Pancreas (tissue), 10 donors: ENCODE results near the gene CDKL5. TPM values are rescaled to one million over a fixed set of nuclear protein-coding genes. Genes with fewer than 3 reads are reported as not detected.

Experiments used
- ATAC-seq, 4 donors: fragments of 200-7000 bp; cut with Tn5 transposase; one replicate each; pipeline versions ENCODE4 v1.8.0 to v1.9.1; 2020; ENCODE audit warnings: mild to moderate bottlenecking in 4 of 4, moderate library complexity in 4 of 4
- DNase-seq, 6 donors: peaks; one replicate each; pipeline ENCODE4 v3.0.0-alpha.2; 2020
- FAIRE-seq: peaks from 2 replicates; lab custom pipeline; 2012; peaks lifted over from hg19 to GRCh38; lab: Jason Lieb, UNC
- H3K27ac ChIP-seq, 4 donors: fragments of 200-600 bp; sonication (generic); 1 replicate in 3 of 4; 2 replicates in 1 of 4; pipeline versions ENCODE4 v1.5.0 to v1.8.0; 2020
- H3K27me3 ChIP-seq, 4 donors: fragments of 200-600 bp; one replicate each; pipeline ENCODE4 v1.8.0; 2021
- H3K36me3 ChIP-seq, 3 donors: fragments of 200-600 bp; sonication (generic) in 1 of 3; one replicate each; pipeline versions ENCODE4 v1.5.0 to v1.8.0; 2020 to 2021
- H3K4me1 ChIP-seq, 3 donors: fragments of 200-600 bp; one replicate each; pipeline ENCODE4 v1.8.0; 2021
- H3K4me3 ChIP-seq, 4 donors: fragments of 200-600 bp; sonication (generic) in 2 of 4; one replicate each; pipeline versions ENCODE4 v1.5.0 to v1.8.0; 2020 to 2021
- H3K9me3 ChIP-seq, 4 donors: fragments of 200-600 bp; one replicate each; pipeline ENCODE4 v1.8.0; 2021
- CTCF ChIP-seq, 4 donors: fragments of 200-600 bp; sonication (generic) in 3 of 4; IDR thresholded peaks; one replicate each; pipeline versions ENCODE4 v1.5.0 to v1.8.0; 2021; ENCODE audit warnings: antibody characterized with exemption in 4 of 4
- WGBS, 2 donors: extraction: QIAGEN DNeasy Blood & Tissue Kit; methylation state at CpG; one replicate each; pipeline ENCODE4 v1.1.7; 2013; 5-methylcytosine and 5-hydroxymethylcytosine counted together
- intact Hi-C, 3 donors: fragments of 100-400 bp; cut with DNase I; formaldehyde crosslinking; loops; one replicate each; pipeline versions ENCODE4 v1.11.1 to v1.14.2; 2022
- polyA plus RNA-seq, 2 donors: library from polyadenylated mRNA; stranded (reverse); fragments of 200-250 nt; gene quantifications; one replicate each; pipeline ENCODE4 v1.2.3, GENCODE V29; 2013
- total RNA-seq, 6 donors: library from RNA; stranded (reverse); fragmentation: NEBNext Ultra II Directional in 4 of 6; extraction: Animal tissue kit (Norgen Biotek cat#: 25700) in 4 of 6; gene quantifications; one replicate each; pipeline versions ENCODE4 v1.2.1 to v1.2.4, GENCODE V29; 2021 to 2023
- donor health status: healthy with polysubstance abuse.
- donor health status: DM: no; HTN: no; CAD: no; lungs with moderate emphysema.
- donor health status: DM: no; HTN: no; CAD: no.
- donor health status: control.
- donor health status: control.
- donor health status: Bipolar disorder and iron deficiency.
- donor health status: DM: yes; HTN: yes; CAD: no.
- donor health status: DM: no; HTN: no; CAD: no.
- donor health status: DM: no; HTN: no; CAD: no.
- donor health status: DM: yes; HTN: yes; CAD: no.

CDKL5 gene
- total and polyA plus RNA-seq, 8 donors: 0.76 to 11.5 (median 4.4) TPM

- H3K9me3 ChIP-seq: no peaks in the 10 kb centered on the region
- FAIRE-seq: no peak
- no peak for ATAC-seq
- no peak overlapping the region for H3K4me3 ChIP-seq
- no peak for DNase-seq
- TF ChIP-seq CTCF (IDR thresholded peaks at IDR 0.05): no peak
- intact Hi-C loops: no loop called here
- no peaks in the 10 kb centered on the region for H3K27me3 ChIP-seq
- H3K27ac ChIP-seq: no peak overlapping the region
- WGBS, 2 donors: 68 to 72% methylated on average over 2 of the region's 2 CpGs
- peaks cover 0 to 4% (median 0%) of the 10 kb centered on the region in 3 donors for H3K4me1 ChIP-seq
- no peaks in the 10 kb centered on the region for H3K36me3 ChIP-seq
Observed at GRCh38 chrX:18434896-18435295, 9.5 kb downstream of the CDKL5 start.

- 86 to 91% methylated on average over 1 of the region's 1 CpG for WGBS, 2 donors
- TF ChIP-seq CTCF (IDR thresholded peaks at IDR 0.05): no peak
- Histone ChIP-seq H3K9me3 (no peaks in the 10 kb centered on the region), H3K27ac (no peak overlapping the region), H3K4me1 (peaks cover 0 to 4% (median 0%) of the 10 kb centered on the region in 3 donors), H3K36me3 (no peaks in the 10 kb centered on the region), H3K27me3 (no peaks in the 10 kb centered on the region), H3K4me3 (no peak overlapping the region)
- intact Hi-C loops: no loop called here
- FAIRE-seq: no peak
- ATAC-seq: no peak
- DNase-seq: no peak
Observed at GRCh38 chrX:18436017-18436416, 10.6 kb downstream of the CDKL5 start.

DNA sequence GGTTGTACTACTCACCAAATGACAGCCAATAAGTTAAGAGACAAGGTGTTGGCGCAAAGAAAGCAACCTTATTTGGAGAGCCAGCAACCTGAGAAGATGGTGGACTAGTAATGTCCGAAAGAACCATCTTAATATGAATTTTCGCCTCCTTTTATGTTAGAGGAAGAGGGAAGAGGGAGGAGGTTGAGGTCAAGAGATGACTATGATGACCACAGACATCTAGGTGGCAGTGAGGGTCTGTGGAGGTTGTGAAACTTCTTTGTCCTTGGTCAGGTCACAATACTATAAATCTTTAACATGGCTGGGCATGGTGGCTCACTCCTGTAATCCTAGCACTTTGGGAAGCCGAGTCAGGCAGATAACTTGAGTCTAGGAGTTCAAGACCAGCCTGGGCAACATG, 15.4 kb downstream of the CDKL5 start:
- Histone ChIP-seq H3K4me1 (no peaks in the 10 kb centered on the region), H3K36me3 (no peaks in the 10 kb centered on the region), H3K27me3 (no peaks in the 10 kb centered on the region), H3K9me3 (no peaks in the 10 kb centered on the region), H3K27ac (no peak overlapping the region), H3K4me3 (no peak overlapping the region)
- DNase-seq: no peak
- ATAC-seq: no peak
- no peak for TF ChIP-seq CTCF (IDR thresholded peaks at IDR 0.05)
- FAIRE-seq: no peak
- WGBS, 2 donors: 79 to 96% methylated on average over 4 of the region's 4 CpGs
- intact Hi-C loops: no loop called here

DNA sequence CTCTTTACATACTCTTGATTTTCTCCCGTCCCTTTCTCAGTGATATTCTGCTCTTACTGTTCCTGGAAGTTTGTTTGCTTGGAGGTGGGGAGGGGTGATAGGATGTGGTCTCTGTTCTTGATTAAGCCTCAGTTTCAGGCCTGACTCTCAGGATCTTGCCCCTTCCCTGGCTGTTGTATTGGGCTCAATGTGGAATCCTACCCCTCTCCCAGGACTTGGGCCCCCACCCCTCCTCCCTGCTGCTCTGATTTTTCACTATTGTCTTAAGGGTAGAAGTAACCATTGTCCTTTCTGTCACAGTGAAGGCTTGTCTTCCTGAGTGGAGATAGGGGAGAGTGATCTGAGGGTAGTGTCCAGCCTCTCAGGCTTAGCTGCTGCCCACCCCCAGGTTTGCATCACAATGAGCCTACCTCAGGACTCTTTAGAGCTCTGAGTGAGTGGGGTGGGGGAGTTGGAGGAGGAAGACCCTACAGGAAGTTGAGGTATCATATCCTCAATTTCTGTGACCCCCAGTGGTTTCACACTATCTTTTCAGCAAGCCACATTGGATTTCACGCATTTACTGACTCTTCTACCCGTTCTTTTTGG, 16.5 kb downstream of the CDKL5 start:
- FAIRE-seq (no peak), ATAC-seq (no peak), DNase-seq (no peak)
- intact Hi-C loops: no loop called here
- Histone ChIP-seq H3K27me3 (no peaks in the 10 kb centered on the region), H3K36me3 (no peaks in the 10 kb centered on the region), H3K9me3 (no peaks in the 10 kb centered on the region), H3K4me1 (no peaks in the 10 kb centered on the region), H3K4me3 (no peak overlapping the region), H3K27ac (no peak overlapping the region)
- WGBS, 2 donors: 70 to 92% methylated on average over 3 of the region's 3 CpGs
- TF ChIP-seq CTCF (IDR thresholded peaks at IDR 0.05): no peak

- Histone ChIP-seq H3K27me3 (no peaks in the 10 kb centered on the region), H3K4me3 (no peak overlapping the region), H3K36me3 (no peaks in the 10 kb centered on the region), H3K4me1 (no peaks in the 10 kb centered on the region), H3K27ac (no peak overlapping the region), H3K9me3 (no peaks in the 10 kb centered on the region)
- TF ChIP-seq CTCF (IDR thresholded peaks at IDR 0.05): no peak
- ATAC-seq (no peak), FAIRE-seq (no peak), DNase-seq (no peak)
- intact Hi-C loops: no loop called here
- WGBS, 2 donors: 91 to 93% methylated on average over 3 of the region's 3 CpGs
Observed at GRCh38 chrX:18448416-18448815, 23.0 kb downstream of the CDKL5 start.
